ENCODE data around the gene ZNF736.

- TF ChIP-seq ZNF274 (IDR thresholded peaks at IDR 0.05; ENCODE audit: low read depth, low read length): no peak
- no peak for TF ChIP-seq REST (IDR thresholded peaks at IDR 0.05; ENCODE audit: low read depth)
- TF ChIP-seq CTCF (IDR thresholded peaks at IDR 0.05 in 2 of 3, conservative IDR thresholded peaks at IDR 0.05 in 1 of 3; ENCODE audit: borderline replicate concordance in 1 of 3, insufficient read depth in 1 of 3, low read depth in 2 of 3, low read length in 2 of 3): no peak
- TF ChIP-seq YY1 (IDR thresholded peaks at IDR 0.05; ENCODE audit: extremely low read depth, insufficient replicate concordance, low read depth, low read length): no peak
- no peak for TF ChIP-seq ELF1 (IDR thresholded peaks at IDR 0.05; ENCODE audit: borderline replicate concordance, low read depth)
- TF ChIP-seq ZBTB33 (IDR thresholded peaks at IDR 0.05; ENCODE audit: extremely low read depth, insufficient replicate concordance, low read length): no peak
These were observed 6.3 kb upstream of the ZNF736 start for GRCh38 chr7:64307254-64308015.
